ENCODE measurements around the gene LRR1. TPM values are rescaled to one million over a fixed set of nuclear protein-coding genes. Genes with fewer than 3 reads are reported as not detected.

The LRR1 gene
- total and polyA plus RNA-seq, 9 of the 15 experiments (the other 6 are each of a cell fraction or from before 2014, with no cell fraction given): 26.5 to 58.1 (median 31.8) TPM

GRCh38 chr14:49636866-49637265 is 38.1 kb downstream of the LRR1 start:
- BruUV-seq (replicated peaks): no TSS peak
- Histone ChIP-seq H3K4me3 (0 out of 2 replicates have a peak overlapping the region, but pooled peaks have one; percentile 91), H3K27ac (ENCODE audit: extremely low read depth, low read depth, low read length) (no peak overlapping the region), H3K27me3 (ENCODE audit: control insufficient read depth in 2 of 2, insufficient read depth in 2 of 2, low read length in 2 of 2) (no peaks in the 10 kb centered on the region), H3K79me2 (ENCODE audit: control insufficient read depth, insufficient read depth, low read length) (peaks cover 92% of the 10 kb centered on the region), H3K9me3 (replicated peaks; ENCODE audit: control insufficient read depth, insufficient read depth, low read depth, low read length) (no peaks in the 10 kb centered on the region), H4K20me1 (replicated peaks; ENCODE audit: control insufficient read depth, insufficient read depth, low read length) (no peaks in the 10 kb centered on the region), H3K36me3 (ENCODE audit: control insufficient read depth, insufficient read depth, low read length) (peaks cover 38% of the 10 kb centered on the region), H3K9ac (ENCODE audit: insufficient read depth in 1 of 2, low read depth in 2 of 2, low read length in 2 of 2) (no peak overlapping the region), H3K9me1 (ENCODE audit: control insufficient read depth, insufficient read depth, low read length) (no peaks in the 10 kb centered on the region), H3K4me1 (replicated peaks in 1 of 2; ENCODE audit: control insufficient read depth in 2 of 2, insufficient read depth in 2 of 2, low read length in 2 of 2) (peaks cover 14 to 20% of the 10 kb centered on the region in 2 experiments; a peak in 4 of 5 replicates), H3K4me2 (ENCODE audit: insufficient read depth, low read length) (peak overlapping the region; percentile 92), H2AFZ (ENCODE audit: low read depth, low read length) (no peak overlapping the region)
- ChIA-PET POLR2A (interaction anchor here (1.7 kb wide), 1 partner anchor 131 kb away, joined by 5 read pairs; the partner anchor contains the start of gene KLHDC2), CTCF (ENCODE audit: low intra/inter-chr PET ratio) (no interaction called here)
- no peak for ATAC-seq
- no peak for FAIRE-seq
- in situ Hi-C loops (cut with MboI): loop anchor here (25.0 kb wide), 1 partner anchor 475 kb away; the partner anchor contains the start of gene VCPKMT
- intact Hi-C loops (cut with micrococcal nuclease): no loop called here
- DNase-seq (ENCODE audit: extremely low read depth in 1 of 4, low spot score in 3 of 4): no peak
- TF ChIP-seq MEIS2 (IDR thresholded peaks at IDR 0.05; ENCODE audit: partially characterized antibody) (peak; percentile 21), SAP30 (IDR thresholded peaks at IDR 0.05; ENCODE audit: borderline replicate concordance, insufficient read depth, low read depth, low read length, poor library complexity, severe bottlenecking) (no peak)
- 59% methylated on average over 1 of the region's 1 CpG for WGBS (ENCODE audit: insufficient coverage, low coverage, missing lambda C conversion rate)

- Histone ChIP-seq H3K4me2 (ENCODE audit: insufficient read depth, low read length) (no peak overlapping the region), H3K9me1 (ENCODE audit: control insufficient read depth, insufficient read depth, low read length) (no peaks in the 10 kb centered on the region), H3K9me3 (replicated peaks; ENCODE audit: control insufficient read depth, insufficient read depth, low read depth, low read length) (no peaks in the 10 kb centered on the region), H3K9ac (ENCODE audit: insufficient read depth in 1 of 2, low read depth in 2 of 2, low read length in 2 of 2) (no peak overlapping the region), H3K27ac (ENCODE audit: extremely low read depth, low read depth, low read length) (no peak overlapping the region), H2AFZ (ENCODE audit: low read depth, low read length) (no peak overlapping the region), H3K27me3 (ENCODE audit: control insufficient read depth in 2 of 2, insufficient read depth in 2 of 2, low read length in 2 of 2) (no peaks in the 10 kb centered on the region), H3K36me3 (ENCODE audit: control insufficient read depth, insufficient read depth, low read length) (peaks cover 42% of the 10 kb centered on the region), H3K4me3 (no peak overlapping the region), H4K20me1 (replicated peaks; ENCODE audit: control insufficient read depth, insufficient read depth, low read length) (no peaks in the 10 kb centered on the region), H3K79me2 (ENCODE audit: control insufficient read depth, insufficient read depth, low read length) (peaks cover 91% of the 10 kb centered on the region), H3K4me1 (replicated peaks in 1 of 2; ENCODE audit: control insufficient read depth in 2 of 2, insufficient read depth in 2 of 2, low read length in 2 of 2) (peaks cover 14 to 20% of the 10 kb centered on the region in 2 experiments; a peak in 4 of 5 replicates)
- 98% methylated on average over 3 of the region's 3 CpGs for WGBS (ENCODE audit: insufficient coverage, low coverage, missing lambda C conversion rate)
- ChIA-PET CTCF (ENCODE audit: low intra/inter-chr PET ratio) (no interaction called here), POLR2A (interaction anchor here (1.1 to 1.7 kb wide), 2 partner anchors 9 to 130 kb away, joined by 4 to 5 read pairs; partner anchors contain the start of gene KLHDC2)
- ATAC-seq: no peak
- intact Hi-C loops (cut with micrococcal nuclease) (no loop called here), in situ Hi-C loops (cut with MboI) (loop anchor here (25.0 kb wide), 1 partner anchor 475 kb away; the partner anchor contains the start of gene VCPKMT)
- BruUV-seq (replicated peaks): no TSS peak
- no peak for FAIRE-seq
- DNase-seq (ENCODE audit: extremely low read depth in 1 of 4, low spot score in 3 of 4): no peak
- TF ChIP-seq BCOR (IDR thresholded peaks at IDR 0.05) (no peak), ZNF75A (CRISPR knock-in tag; IDR thresholded peaks at IDR 0.05) (no peak), IRF1 (CRISPR knock-in tag; IDR thresholded peaks at IDR 0.05; ENCODE audit: borderline replicate concordance) (no peak), RBM34 (IDR thresholded peaks at IDR 0.05; ENCODE audit: borderline replicate concordance, insufficient read depth, low read length) (no peak), CBX5 (IDR thresholded peaks at IDR 0.05; ENCODE audit: borderline replicate concordance, low read depth) (no peak), MED1 (CRISPR knock-in tag; IDR thresholded peaks at IDR 0.05; ENCODE audit: borderline replicate concordance) (no peak), CSDE1 (IDR thresholded peaks at IDR 0.05) (no peak), GATA2 (CRISPR knock-in tag; IDR thresholded peaks at IDR 0.05) (no peak), BRCA1 (IDR thresholded peaks at IDR 0.05) (no peak), BRCA1 (CRISPR knock-in tag; IDR thresholded peaks at IDR 0.05) (no peak), ZNF668 (CRISPR knock-in tag; IDR thresholded peaks at IDR 0.05) (no peak), HMBOX1 (IDR thresholded peaks at IDR 0.05) (no peak), SRSF3 (IDR thresholded peaks at IDR 0.05; ENCODE audit: insufficient read depth, low read length) (no peak)
These were observed 38.9 kb downstream of the LRR1 start for GRCh38 chr14:49637534-49638078.

Measured in K562 (cell line).